C4-2B (cell line): ENCODE measurements around the gene CTNNA2.

Experiments
- H3K27ac ChIP-seq: fragments of 450-650 bp; 2 replicates; pipeline ENCODE4 v1.5.1; 2017
- CTCF ChIP-seq: fragments of 450-650 bp; conservative IDR thresholded peaks from 2 replicates; pipeline ENCODE4 v1.5.1; 2017; ENCODE audit warnings: mild to moderate bottlenecking
- ZFX ChIP-seq: fragments of 450-650 bp; IDR thresholded peaks from 2 replicates; pipeline ENCODE4 v1.6.1; 2017

The CTNNA2 gene

GRCh38 chr2:80053522-80054345, 540.9 kb downstream of the CTNNA2 start:
- TF ChIP-seq CTCF, result no peak
- no peak for TF ChIP-seq ZFX
- H3K27ac ChIP-seq, result no peak overlapping the region

- H3K27ac ChIP-seq, result no peak overlapping the region
- TF ChIP-seq CTCF, result no peak
- TF ChIP-seq ZFX, result no peak
Measured at GRCh38 chr2:80054346-80054675, 541.5 kb downstream of the CTNNA2 start.

- H3K27ac ChIP-seq, result no peak overlapping the region
- TF ChIP-seq ZFX (no peak), CTCF (no peak)
Measured at GRCh38 chr2:80057956-80058355, 545.1 kb downstream of the CTNNA2 start.

- TF ChIP-seq CTCF (no peak), ZFX (no peak)
- no peak overlapping the region for H3K27ac ChIP-seq
Measured at GRCh38 chr2:80058562-80058961, 545.7 kb downstream of the CTNNA2 start.

- TF ChIP-seq CTCF (no peak), ZFX (no peak)
- no peak overlapping the region for H3K27ac ChIP-seq
Measured at GRCh38 chr2:80059447-80059846, 546.6 kb downstream of the CTNNA2 start.

- H3K27ac ChIP-seq, result no peak overlapping the region
- TF ChIP-seq CTCF, result no peak
- TF ChIP-seq ZFX, result no peak
Measured at GRCh38 chr2:80061881-80062280, 549.0 kb downstream of the CTNNA2 start.

- TF ChIP-seq ZFX, result no peak
- no peak for TF ChIP-seq CTCF
- H3K27ac ChIP-seq, result no peak overlapping the region
Measured at GRCh38 chr2:80062298-80062697, 549.4 kb downstream of the CTNNA2 start.
